Hair follicular keratinocyte (primary cell): Measurements from ENCODE around the gene WFDC8. TPM values are rescaled to one million over a fixed set of nuclear protein-coding genes. Genes with fewer than 3 reads are reported as not detected.

Source experiments
- total RNA-seq: library from RNA; depleted of rRNA; stranded (reverse); fragments of >200 nt; gene quantifications from 2 replicates; pipeline ENCODE4 v1.2.3, GENCODE V29; 2015

The WFDC8 gene
- total RNA-seq: not detected in 2 replicates

GRCh38 chr20:45579184-45579583 lies at the start of gene WFDC8:
WFDC8 (minus strand) TSS chr20:45579284; CDS start chr20:45579247, 37 bp downstream.

GRCh38 chr20:45547206-45547770 lies 31.8 kb downstream of the WFDC8 start, which contains the start of gene EPPIN:
EPPIN (minus strand) TSS chr20:45547401; CDS start chr20:45547357, 44 bp downstream.

GRCh38 chr20:45539382-45539781 lies 39.7 kb downstream of the WFDC8 start, which contains the start of gene WFDC6:
WFDC6 (minus strand) TSS chr20:45539482; CDS start chr20:45539407, 75 bp downstream.

GRCh38 chr20:45515147-45515913 lies 63.8 kb downstream of the WFDC8 start, which contains the start of gene SPINT3:
SPINT3 (minus strand) TSS chr20:45515622; CDS start chr20:45515608, 14 bp downstream.

Other genes starting within 250 kb of the WFDC8 start
- 162 and 261 TPM in 2 replicates for gene SDC4, start 230.9 kb downstream of the WFDC8 start, total RNA-seq
- gene SYS1, start 216.1 kb downstream of the WFDC8 start, total RNA-seq: 18.9 and 20.5 TPM in 2 replicates
- gene TP53TG5, start 201.0 kb downstream of the WFDC8 start, total RNA-seq: not detected in 2 replicates
- gene DBNDD2, start 171.0 kb downstream of the WFDC8 start, total RNA-seq: 35.7 and 41.2 TPM in 2 replicates
- 55.9 and 68.6 TPM in 2 replicates for gene PIGT, start 163.1 kb downstream of the WFDC8 start, total RNA-seq
- not detected in 2 replicates for gene WFDC2, start 109.5 kb downstream of the WFDC8 start, total RNA-seq
- gene SPINT3, start 63.7 kb downstream of the WFDC8 start, total RNA-seq: not detected in 2 replicates
- gene WFDC6, start 39.8 kb downstream of the WFDC8 start, total RNA-seq: not detected in 2 replicates
- gene EPPIN, start 31.9 kb downstream of the WFDC8 start, total RNA-seq: not detected in 2 replicates
- gene WFDC10A, start 50.5 kb upstream of the WFDC8 start, total RNA-seq: not detected in 2 replicates
- gene WFDC9, start 52.0 kb upstream of the WFDC8 start, total RNA-seq: not detected in 2 replicates
- gene WFDC11, start 91.0 kb upstream of the WFDC8 start, total RNA-seq: not detected in 2 replicates
- not detected in 2 replicates for gene WFDC13, start 122.8 kb upstream of the WFDC8 start, total RNA-seq
- gene WFDC10B, start 125.7 kb upstream of the WFDC8 start, total RNA-seq: not detected in 2 replicates
- gene SPINT4, start 143.1 kb upstream of the WFDC8 start, total RNA-seq: not detected in 2 replicates
- not detected in 2 replicates for gene WFDC3, start 212.6 kb upstream of the WFDC8 start, total RNA-seq
- 10.6 and 11.9 TPM in 2 replicates for gene DNTTIP1, start 212.7 kb upstream of the WFDC8 start, total RNA-seq
- 57.3 and 146 TPM in 2 replicates for gene UBE2C, start 233.4 kb upstream of the WFDC8 start, total RNA-seq
- not detected in 2 replicates for gene TNNC2, start 248.0 kb upstream of the WFDC8 start, total RNA-seq